ENCODE measurements around the gene VSIR.

The VSIR gene

DNA sequence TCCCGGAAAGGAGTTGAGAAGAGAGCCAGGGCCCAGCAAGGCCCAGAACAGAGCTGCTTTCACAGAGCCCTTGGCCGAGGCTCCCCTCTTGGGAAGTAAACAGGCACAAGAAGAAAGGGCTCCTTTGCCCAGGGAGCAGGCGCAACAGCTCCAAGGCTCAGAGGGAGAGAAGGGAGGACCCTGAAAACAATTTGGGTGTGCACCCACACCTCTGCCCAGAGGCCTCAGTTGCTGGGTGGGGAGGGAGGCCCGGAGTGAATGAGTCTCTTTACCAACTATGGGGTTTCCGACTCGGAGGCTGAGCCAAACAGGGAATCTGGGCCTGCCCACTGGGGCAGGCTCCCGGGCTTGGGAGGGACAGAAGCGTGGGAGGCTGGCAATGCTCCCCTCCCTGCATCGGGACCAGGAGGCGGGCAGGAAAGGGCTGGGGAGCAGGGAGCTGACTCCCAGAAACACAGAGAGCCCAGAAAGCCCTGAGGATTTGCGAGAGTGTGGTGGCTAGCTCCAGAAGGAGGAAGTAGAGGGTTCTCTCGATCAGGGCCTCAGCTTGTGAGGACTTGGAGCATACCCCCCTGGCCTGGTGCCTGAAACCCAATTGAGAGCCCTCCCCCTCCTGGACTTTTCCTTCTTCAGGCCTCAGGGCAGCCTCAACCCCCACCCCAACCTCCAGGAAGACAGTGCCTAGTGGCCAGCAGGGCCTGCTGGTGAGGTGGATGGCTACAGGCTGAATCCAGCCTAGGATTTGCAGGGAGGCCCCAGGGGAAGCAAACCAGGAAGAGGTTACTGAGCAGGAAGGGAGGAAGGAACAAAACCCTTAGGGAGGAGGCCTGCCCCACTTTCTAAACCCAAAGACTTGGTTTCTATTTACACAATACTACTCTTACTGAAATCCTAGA is 59.9 kb downstream of the VSIR start:
- DNase-seq (ENCODE audit: low spot score), result no peak
- TF ChIP-seq, protein P1, sequence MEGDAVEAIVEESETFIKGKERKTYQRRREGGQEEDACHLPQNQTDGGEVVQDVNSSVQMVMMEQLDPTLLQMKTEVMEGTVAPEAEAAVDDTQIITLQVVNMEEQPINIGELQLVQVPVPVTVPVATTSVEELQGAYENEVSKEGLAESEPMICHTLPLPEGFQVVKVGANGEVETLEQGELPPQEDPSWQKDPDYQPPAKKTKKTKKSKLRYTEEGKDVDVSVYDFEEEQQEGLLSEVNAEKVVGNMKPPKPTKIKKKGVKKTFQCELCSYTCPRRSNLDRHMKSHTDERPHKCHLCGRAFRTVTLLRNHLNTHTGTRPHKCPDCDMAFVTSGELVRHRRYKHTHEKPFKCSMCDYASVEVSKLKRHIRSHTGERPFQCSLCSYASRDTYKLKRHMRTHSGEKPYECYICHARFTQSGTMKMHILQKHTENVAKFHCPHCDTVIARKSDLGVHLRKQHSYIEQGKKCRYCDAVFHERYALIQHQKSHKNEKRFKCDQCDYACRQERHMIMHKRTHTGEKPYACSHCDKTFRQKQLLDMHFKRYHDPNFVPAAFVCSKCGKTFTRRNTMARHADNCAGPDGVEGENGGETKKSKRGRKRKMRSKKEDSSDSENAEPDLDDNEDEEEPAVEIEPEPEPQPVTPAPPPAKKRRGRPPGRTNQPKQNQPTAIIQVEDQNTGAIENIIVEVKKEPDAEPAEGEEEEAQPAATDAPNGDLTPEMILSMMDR (IDR thresholded peaks at IDR 0.05; ENCODE audit: extremely low read depth, missing control alignments), result no peak

DNA sequence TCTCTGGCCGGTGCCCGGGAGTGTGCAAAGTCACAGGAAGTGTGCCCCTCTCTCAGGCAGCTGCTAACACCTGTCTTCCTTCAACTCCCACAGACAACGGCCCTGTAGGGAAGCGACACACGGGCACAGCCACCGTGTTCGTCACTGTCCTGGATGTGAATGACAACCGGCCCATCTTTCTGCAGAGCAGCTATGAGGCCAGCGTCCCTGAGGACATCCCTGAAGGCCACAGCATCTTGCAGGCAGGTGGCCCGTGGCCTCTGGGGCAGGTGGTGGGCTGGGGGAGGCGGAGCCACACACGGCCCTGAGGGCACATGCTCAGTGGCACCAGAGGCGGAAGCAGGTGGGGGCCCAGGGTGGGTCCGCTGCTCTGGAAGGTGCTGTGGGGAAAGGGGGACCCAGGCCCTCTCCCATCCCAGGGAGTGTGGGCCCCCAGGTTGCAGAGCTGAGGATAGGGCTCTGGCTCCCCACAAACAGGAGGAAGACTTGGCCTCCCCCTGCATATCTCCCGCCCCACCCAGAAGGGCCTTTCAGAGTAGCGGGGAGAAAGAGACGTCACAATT is 60.7 kb downstream of the VSIR start:
- no peak for DNase-seq (ENCODE audit: low spot score)
- TF ChIP-seq, protein P1 (IDR thresholded peaks at IDR 0.05; ENCODE audit: extremely low read depth, missing control alignments), result no peak

DNA sequence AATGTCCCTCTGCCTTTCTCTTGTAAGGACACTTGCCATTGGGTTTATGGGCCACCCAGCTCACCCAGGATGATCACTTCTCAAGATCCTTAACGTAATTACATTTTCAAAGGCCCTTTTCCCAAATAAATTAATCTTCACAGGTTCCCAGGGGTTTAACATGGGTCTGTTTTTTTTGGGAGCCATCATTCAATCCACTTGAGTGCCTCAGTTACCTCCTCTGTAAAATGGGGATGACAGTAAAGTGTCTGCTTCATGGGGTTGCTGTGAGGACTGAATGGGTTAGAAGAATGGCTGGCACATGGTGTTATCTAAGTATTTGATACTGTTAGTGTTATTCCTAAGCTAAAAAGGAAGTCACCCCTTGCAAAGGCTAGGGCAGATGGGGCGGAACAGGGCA is 61.1 kb downstream of the VSIR start:
- no peak for DNase-seq (ENCODE audit: low spot score)
- TF ChIP-seq, protein P1 (IDR thresholded peaks at IDR 0.05; ENCODE audit: extremely low read depth, missing control alignments), result no peak

DNA sequence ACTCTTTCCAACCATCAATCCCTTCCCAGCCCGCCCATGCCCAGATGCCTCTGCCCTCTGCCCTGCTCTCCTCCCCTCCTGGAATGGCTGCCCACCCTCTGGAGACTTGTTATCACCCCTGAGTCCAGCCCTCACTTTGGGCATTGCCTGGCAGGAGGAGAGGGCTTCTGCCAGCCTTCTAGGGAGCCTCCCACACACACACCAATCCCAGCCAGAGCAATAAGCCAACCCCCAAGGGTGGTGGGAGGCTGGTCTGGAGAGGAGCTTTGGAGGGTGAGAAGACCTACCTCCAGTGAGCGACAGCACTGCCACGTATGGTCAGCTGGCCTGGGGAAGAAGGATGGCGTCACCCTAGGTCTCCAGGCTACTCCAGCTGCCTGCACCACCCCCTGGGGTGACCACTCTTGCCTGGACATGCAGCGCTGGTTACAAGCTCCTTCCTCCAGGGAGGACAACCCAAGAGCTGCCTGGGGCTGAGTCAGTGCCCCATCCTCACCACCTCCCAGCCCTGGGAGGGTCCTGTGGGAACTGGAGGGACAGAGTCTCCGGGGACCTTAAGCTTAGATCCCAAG is 62.2 kb downstream of the VSIR start:
- TF ChIP-seq, protein P1 (IDR thresholded peaks at IDR 0.05; ENCODE audit: extremely low read depth, missing control alignments), result no peak
- no peak for DNase-seq (ENCODE audit: low spot score)

DNA sequence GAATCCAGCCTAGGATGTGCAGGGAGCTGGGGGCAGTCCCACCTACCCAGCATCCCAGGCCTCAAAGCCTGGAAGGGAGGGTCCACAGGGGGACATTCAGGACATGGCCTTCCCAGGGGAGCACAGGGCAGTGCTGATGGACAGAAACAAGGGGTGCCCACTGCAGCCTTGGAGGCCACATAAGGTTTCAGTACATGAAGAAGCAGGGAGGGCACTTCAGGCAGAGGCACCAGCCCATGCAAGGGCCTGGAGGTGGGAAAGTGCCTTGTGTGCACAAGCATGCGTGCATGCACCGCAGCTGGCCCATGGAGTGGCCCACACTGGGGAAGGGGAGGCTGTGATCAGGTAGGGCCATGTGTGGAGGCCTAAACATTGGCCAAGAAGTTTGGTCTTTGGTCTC is 62.8 kb downstream of the VSIR start:
- TF ChIP-seq, protein P1 (IDR thresholded peaks at IDR 0.05; ENCODE audit: extremely low read depth, missing control alignments), result no peak
- no peak for DNase-seq (ENCODE audit: low spot score)

DNA sequence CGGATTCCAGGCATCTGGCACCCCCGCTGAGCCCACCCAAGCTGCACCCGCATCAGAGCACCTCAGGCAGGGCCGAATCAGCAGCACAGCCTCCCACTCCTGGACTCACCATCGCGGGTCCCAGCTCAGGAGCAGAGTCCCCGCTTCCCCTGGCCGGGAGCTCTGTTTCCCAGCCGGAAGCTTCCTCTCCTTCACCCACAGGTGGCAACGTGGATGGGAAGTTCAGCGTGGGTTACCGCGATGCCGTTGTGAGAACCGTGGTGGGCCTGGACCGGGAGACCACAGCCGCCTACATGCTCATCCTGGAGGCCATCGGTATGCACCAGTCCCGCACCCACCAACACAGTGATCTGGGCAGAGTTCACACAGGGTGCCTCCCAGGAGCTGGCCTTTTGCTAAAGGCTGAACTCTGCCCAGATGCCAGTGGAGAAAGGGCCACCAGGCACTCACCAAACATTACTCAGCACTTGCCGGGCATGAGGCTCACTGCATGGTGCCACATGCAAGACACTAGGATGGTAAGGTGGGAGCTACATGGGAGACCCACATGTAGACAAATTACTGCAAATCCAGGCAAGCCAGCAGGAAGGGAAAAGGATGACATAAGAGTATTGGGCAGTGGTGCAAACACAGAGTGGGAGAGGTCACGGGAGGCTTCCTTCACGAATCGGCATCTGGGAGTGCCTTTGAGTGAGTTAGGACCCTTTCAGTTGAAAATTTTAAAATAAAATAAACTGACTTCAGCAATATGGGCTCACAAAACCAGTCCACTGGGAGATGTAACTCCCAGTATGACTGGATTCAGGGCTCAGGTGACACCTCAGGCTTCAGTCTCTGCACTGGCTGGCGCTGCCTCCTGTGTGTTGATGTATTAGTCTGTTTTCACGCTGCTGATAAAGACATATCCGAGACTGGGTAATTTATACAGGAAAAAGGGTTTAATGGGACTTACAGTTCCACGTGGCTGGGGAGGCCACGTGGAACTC is 64.1 kb downstream of the VSIR start:
- peak; percentile 55 for DNase-seq (ENCODE audit: low spot score)
- TF ChIP-seq, protein P1 (IDR thresholded peaks at IDR 0.05; ENCODE audit: extremely low read depth, missing control alignments), result no peak
